Measurements from ENCODE around the gene ALX3.

The ALX3 gene

DNA sequence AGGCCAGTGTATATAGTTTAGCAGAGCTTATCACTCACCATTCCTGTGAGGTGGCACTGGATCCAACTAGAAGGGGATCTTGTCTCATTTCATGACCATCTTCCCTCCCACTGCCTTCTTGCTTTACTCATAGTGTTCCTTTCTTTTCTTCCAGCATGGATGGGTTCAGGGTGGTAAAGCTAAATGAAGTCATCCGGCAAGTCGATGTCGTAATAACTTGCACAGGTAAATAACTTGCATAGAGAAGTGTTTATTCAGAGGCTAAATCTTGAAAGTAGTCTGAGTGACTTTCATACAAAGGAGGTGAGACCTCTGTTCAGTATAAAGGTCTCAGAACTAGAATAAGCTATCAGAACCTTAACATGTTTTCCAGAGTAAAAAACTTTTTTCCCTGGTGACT is 52.7 kb downstream of the ALX3 start:
- no peak overlapping the region for H3K27ac ChIP-seq
- TF ChIP-seq, protein P1, sequence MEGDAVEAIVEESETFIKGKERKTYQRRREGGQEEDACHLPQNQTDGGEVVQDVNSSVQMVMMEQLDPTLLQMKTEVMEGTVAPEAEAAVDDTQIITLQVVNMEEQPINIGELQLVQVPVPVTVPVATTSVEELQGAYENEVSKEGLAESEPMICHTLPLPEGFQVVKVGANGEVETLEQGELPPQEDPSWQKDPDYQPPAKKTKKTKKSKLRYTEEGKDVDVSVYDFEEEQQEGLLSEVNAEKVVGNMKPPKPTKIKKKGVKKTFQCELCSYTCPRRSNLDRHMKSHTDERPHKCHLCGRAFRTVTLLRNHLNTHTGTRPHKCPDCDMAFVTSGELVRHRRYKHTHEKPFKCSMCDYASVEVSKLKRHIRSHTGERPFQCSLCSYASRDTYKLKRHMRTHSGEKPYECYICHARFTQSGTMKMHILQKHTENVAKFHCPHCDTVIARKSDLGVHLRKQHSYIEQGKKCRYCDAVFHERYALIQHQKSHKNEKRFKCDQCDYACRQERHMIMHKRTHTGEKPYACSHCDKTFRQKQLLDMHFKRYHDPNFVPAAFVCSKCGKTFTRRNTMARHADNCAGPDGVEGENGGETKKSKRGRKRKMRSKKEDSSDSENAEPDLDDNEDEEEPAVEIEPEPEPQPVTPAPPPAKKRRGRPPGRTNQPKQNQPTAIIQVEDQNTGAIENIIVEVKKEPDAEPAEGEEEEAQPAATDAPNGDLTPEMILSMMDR (IDR thresholded peaks at IDR 0.05): no peak
- no peak overlapping the region for H3K4me3 ChIP-seq
- no peak for DNase-seq (ENCODE audit: low spot score)

DNA sequence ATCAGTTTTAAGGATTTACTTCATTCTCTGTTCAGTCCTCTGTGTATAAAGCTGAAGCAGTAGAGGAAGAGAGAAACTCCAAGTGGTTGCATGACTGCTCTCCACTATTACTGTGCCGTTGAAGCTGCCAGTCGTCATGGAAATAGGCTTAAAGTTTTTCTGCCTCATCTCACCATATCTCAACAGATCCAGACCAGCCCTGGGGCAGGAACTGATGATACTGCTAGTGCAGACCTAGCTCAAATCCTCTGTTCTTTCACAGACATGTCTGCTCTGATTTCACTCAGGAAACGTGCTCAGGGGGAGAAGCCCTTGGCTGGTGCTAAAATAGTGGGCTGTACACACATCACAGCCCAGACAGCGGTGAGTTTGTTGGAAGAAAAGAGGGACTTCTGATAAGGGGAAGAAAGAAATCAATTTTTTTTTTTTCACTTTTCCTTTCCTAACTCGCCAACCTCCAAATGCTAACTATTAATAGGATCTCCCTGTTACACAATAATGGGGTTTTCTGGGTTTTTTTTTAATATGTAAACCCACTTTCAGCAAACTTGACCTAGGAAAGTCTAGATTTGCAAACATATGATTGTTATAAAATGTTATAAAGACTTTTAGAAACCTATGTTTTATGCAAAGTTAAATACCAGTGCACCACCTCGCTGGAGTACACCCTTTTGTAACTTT is 58.2 kb downstream of the ALX3 start:
- TF ChIP-seq, protein P1 (IDR thresholded peaks at IDR 0.05): no peak
- no peak overlapping the region for H3K4me3 ChIP-seq
- no peak for DNase-seq (ENCODE audit: low spot score)
- H3K27ac ChIP-seq: no peak overlapping the region

DNA sequence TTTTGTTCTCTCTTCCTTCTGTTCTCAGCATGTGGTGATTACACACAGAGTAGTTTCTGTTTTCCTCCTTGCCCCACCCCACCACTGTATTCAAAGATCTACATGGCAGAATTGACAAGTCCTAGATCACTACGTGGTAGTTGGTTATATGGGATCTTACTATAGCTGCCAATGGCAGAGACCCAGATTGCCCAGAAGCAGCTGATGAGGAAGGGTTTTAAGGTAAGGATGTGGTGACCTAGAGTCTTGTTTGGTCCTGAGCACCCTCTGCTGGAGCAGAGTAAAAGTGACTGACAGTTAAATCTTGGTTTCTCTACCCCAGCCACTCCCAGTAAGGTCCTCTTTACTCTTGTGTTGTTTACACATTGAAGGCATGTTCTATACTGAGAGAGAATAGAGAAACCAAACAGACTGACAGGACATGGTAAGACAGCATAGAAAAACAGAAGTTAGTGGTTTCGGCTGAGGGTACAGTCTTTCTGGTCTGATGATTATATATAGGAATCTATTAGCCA is 58.9 kb downstream of the ALX3 start:
- TF ChIP-seq, protein P1 (IDR thresholded peaks at IDR 0.05): no peak
- no peak overlapping the region for H3K27ac ChIP-seq
- no peak for DNase-seq (ENCODE audit: low spot score)
- no peak overlapping the region for H3K4me3 ChIP-seq
